Sciatic nerve (tissue), 2 donors: Measurements from ENCODE around the gene ARHGAP10. TPM values are rescaled to one million over a fixed set of nuclear protein-coding genes. Genes with fewer than 3 reads are reported as not detected.

ENCODE experiments used
- ATAC-seq: fragments of 200-7000 bp; cut with Tn5 transposase; one replicate; pipeline ENCODE4 v1.9.1; 2020; ENCODE audit warnings: mild to moderate bottlenecking, moderate library complexity
- DNase-seq: peaks from one replicate; pipeline ENCODE4 v3.0.0-alpha.2; 2020; ENCODE audit warnings: low spot score
- intact Hi-C: fragments of 100-400 bp; cut with DNase I; formaldehyde crosslinking; loops from one replicate; pipeline ENCODE4 v1.14.2; 2022
- total RNA-seq: library from RNA; stranded (reverse); fragmentation: NEBNext Ultra II Directional; extraction: Animal tissue kit (Norgen Biotek cat#: 25700); gene quantifications from one replicate; pipeline ENCODE4 v1.2.1, GENCODE V29; 2021
- donor health status: DM: no; HTN: no; CAD: no.
- donor health status: DM: no; HTN: no; CAD: no.

Gene ARHGAP10
- total RNA-seq, 1 donor from 2014 or later: 89.2 TPM

DNA sequence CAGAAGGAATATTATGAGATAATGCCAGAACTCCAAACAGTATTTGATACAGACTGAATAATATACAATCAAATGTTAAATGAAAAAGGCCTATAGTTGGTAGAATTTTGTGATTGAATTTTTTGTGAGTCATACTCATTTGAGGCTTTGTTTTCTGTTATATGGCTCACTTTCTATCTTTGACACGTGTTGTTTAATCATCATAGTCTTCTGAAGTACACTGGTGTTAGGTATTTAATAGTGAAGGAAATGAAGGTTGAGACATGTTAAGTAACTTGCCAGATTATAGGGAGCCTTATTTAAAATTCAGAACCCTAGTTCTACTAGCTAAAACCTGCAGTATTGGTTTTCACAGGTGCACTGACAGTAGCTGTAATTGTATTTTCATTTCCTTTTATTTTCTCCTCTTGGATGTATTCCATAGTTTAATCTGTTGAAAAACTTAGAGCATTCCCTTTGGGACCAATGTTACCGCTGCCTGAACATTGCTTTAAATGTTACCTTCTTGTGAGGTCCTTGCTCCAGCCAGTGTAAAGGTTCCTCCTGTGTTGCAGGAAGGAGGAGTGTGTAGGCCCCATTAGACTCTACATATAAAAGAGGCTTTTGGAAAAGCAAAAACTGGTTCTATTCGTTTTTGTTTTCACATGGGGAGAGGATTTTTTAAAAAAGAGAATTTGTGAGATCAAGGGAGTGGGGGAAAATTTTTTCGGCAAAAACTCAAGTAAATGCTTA, 224.1 kb downstream of the ARHGAP10 start:
- peak; percentile 88 for ATAC-seq
- intact Hi-C loops: no loop called here

DNA sequence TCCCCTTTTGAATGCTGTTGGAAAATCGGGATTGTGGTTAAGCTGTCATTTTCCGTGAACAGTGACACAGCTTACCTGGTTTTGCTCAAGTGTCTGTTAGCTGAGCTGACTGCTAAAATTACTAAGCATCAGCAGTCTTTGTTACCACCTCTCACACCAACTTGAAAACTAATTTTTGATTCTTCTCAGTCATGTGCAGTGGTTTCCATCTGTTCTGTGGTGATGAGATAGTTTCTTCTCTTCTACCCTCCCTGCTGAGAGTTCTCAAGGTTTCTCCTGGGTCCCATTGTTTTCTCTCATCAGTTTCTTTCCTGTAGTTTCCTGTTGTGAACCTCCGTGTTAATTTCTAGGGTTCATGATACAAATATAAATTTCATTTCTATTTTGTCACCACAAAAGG, 225.6 kb downstream of the ARHGAP10 start:
- intact Hi-C loops: no loop called here
- no peak for ATAC-seq
- no peak for DNase-seq

More for the DNA sequence above, 224.1 kb downstream of the ARHGAP10 start:
- DNase-seq: no peak

DNA sequence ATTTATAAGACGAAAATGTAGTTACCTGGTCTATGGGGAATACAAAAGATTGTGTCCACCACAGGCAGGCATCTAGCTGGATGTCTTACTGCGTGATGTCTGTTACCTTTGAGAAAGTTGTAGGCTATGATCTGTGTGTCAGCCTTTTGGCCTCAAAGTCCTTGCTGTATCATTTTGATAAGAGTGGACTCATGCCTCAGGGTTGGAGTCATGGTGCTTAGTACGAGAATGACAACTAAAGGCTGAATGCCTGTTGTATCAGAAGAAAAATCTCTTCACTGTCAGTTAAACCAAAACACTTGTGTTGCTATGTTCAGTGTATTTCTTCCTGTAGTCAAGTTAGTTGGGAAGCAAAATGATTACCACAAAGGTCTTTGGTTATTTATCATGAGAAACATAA, 226.2 kb downstream of the ARHGAP10 start:
- intact Hi-C loops: no loop called here
- ATAC-seq: no peak
- no peak for DNase-seq

DNA sequence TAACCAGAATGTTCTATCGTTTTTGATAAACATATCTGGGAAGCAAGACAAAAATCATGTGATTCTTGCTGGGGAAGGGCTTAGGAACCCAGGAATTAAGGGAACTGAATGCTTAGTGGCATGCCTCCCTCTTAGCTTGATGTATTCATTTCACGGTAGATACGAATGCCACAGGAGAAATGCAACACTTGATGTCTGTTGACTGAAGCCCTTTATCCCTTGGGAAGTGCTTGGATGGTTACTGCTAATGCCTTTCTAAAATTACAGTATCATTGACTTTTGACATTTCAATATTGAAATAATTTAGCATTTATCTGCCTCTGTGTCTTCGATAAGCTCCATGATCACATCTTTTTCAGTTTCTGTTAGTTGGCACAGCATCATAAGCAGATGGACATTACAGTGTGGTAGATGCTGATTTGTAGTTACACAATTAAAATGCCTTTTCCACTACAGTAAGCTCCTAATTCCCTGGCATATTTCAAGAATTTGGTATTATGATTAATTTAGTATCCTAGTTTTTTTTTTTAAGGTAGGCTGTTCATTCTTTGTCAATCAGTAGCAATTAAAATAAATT, 226.7 kb downstream of the ARHGAP10 start:
- intact Hi-C loops: no loop called here
- no peak for ATAC-seq
- no peak for DNase-seq

DNA sequence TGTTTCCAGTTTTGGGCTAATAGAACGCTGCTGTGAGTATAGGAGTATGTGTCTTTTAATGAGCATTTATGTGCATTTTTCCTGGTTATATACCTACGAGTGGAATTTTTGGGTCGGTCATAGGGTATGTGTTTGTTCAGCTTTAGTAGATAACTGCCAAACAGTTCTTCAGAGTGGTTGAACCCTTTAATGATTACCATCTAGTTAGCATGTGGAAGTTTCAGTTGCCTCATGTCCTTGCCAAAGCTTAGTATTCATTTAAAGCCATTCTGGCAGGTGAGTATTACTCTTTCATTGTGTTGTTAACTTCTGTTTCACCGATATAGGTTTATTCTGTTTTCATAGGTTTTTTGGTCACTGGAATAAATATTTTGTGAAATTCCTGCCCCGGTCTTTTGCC, 229.1 kb downstream of the ARHGAP10 start:
- ATAC-seq (no peak), DNase-seq (no peak)
- intact Hi-C loops: no loop called here

DNA sequence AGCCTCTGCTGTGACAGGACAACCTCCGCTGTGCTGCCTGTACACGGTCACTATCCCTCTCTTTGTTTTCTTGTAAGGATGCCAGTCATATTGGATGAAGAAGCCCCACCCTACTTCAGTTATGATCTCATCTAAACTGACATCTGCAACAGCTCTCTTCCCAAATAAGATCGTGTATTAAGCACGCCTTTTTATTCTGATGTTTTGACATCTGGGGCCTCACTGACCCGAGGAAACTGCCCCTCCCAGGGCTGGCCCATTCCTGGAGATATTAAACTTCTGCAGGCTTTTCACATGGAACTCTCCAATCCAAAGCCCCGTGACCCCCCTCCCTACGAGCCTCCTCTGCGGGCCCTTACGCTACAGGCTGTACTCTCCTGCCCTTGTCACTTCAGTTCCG, 232.0 kb downstream of the ARHGAP10 start:
- ATAC-seq: peak; percentile 81
- intact Hi-C loops: no loop called here

DNA sequence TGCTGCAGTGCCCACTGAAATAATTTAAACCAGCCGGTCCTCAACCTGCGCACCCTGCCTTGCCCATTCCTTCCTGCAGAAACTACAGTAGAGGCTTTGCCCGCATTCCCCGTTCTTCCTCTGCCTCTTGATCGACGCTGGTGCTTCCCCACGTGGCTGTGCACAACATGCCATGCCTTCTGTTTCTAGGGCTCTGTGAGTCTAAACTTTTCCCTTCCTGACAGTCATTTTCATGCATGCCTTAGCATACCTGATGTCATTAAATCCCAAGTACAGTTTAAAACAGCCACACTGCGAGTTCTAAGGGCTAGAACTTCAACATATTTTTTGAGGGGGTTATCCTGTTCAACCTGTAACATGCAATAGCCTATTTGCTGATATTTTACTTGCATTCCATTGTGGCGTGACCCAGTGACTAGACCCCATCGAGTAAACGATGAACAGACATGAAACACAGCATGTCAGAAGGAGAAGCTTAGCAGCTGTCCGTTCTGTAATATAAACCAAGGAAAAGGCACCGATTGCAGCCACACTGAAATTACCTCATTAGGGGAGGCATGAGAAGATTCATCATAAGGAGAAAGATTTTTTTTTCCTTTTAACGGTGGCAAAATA, 232.5 kb downstream of the ARHGAP10 start:
- DNase-seq (no peak), ATAC-seq (peak; percentile 40)
- intact Hi-C loops: no loop called here

More for the DNA sequence above, 232.0 kb downstream of the ARHGAP10 start:
- DNase-seq: peak; percentile 60

DNA sequence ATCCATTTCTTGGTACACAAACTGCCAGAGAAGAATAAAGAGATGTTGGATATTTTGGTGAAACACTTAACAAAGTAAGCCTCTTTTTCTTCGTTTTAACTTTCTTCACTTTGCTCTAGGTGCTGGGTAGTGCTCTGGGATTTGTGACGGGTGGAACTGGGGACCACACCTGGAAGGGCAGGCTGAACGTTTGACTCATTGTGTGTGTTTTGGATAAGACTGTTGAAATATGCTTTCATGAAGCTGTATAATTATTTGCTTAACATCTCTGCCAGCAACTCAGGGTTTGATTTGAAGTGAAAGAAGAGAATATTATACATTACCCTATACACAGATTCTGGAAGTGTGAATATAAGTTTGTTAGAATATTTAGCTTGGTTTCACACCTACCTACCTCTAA, 233.2 kb downstream of the ARHGAP10 start:
- intact Hi-C loops: no loop called here
- ATAC-seq: no peak
- DNase-seq: no peak

DNA sequence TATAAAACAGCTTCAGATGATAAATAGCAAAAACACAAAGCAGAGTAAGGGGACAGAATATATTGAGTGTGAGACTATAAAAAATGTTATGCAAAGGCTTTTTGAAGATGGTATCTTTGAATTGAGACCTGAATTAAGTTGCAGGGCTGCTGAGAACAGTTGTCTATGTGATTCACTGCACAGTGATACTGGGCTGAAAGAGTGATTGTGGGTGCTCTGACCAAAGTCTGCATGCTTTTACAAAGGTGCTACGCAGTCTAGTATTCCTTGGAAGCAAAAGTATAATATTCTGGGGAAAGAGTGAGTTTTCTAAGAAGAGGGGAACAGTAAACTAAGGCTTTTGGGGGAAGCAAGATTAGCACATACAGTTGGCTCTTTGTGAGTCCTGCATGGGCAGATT, 234.0 kb downstream of the ARHGAP10 start:
- no peak for ATAC-seq
- DNase-seq: no peak
- intact Hi-C loops: no loop called here

DNA sequence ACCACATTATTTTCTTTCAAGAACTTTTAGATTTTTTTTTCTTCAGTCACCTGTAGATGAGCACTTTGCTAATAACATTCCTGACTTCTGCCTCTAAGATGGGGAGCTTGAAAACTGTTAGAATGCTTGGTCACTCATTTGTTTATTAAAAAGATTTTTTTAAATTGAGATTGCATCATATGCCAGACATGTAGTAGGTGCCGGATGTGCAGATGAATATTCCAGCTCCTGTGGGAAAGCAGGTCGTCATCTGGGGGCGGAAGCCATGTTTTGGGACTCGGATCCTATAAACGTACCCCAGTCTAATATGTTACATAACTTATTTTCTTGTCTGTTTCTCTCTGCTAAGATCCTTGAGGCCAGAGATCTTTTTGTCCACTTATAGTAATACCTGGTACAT, 236.8 kb downstream of the ARHGAP10 start:
- DNase-seq (no peak), ATAC-seq (no peak)
- intact Hi-C loops: no loop called here

DNA sequence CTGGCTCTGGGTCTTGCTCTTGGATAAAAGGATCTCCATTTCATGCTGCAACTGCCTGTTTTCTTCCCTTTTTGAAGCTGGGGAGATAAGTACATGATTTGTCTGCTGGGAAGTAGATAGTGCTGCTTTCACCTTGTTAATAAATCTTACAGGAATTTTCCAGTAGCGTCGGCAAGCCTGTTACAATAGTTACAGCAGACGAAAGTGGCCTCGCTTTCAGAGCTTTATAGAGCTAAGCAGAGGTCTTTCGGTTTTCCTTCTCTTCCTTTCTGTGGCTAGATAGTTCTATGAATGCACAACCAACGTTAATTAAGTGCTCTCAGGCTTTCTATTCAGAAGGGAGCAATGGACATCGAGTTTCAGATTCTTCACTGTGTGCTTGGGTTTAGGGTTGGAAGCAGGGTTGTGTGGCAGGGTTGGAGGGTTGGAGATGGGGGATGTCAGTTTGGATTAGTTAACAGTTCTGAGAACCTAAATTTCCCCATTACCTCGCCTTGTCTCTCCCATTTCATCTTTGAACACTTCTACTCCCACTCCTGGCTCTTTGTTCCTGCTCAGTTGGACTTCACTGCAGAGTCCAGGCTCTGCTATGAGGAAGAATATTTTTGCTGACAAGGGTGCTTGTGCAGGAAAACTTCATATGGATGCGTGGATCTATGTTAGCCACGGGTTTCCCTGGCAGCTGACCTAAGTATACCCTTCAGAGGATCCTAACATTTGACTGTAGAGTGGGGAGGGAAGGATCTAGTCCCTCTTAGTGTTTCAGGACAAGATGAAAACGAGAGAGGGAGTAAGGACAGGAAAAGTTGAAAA, 237.9 kb downstream of the ARHGAP10 start:
- ATAC-seq (peak; percentile 37), DNase-seq (no peak)
- intact Hi-C loops: no loop called here

DNA sequence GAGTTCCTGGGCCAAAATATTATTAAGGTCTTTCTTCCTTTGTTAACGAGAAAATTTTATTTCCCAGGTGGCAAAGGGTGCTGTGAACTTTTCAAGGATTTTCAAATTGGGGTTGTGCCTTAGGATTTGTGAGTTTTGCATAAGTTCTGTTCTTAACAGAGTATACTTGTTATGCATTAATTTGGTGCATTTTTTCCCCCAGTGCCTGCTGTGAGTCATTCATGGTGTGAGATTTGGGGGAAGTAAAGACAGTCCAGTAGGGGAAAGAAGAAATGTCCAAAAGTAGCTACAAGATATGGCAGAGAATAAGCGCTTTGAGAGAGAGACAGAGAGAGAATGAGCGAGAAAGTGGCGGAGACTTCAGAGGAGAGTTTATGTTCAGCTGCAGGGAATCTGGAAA, 239.2 kb downstream of the ARHGAP10 start:
- intact Hi-C loops: no loop called here
- no peak for DNase-seq

DNA sequence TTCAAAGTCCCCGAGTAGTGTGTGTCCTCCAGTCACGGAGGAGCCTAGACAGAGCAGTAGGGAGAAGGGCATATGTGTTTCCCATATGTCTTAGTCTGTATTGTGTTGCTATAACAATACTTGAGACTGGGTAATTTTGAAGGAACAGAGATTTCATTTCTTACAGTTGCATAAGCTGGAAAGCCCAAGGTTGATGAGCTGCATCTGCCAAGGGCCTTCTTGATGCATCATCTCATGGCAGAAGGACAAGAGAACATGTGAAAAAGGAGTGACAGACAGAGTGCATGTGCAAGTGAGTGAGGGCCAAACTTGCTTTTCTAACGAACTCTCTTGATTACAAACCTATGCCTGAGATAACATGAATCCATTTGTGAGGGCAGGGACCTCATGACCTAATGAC, 243.4 kb downstream of the ARHGAP10 start:
- DNase-seq: no peak
- peak; percentile 26 for ATAC-seq
- intact Hi-C loops: no loop called here

More for the DNA sequence above, 239.2 kb downstream of the ARHGAP10 start:
- ATAC-seq: no peak

DNA sequence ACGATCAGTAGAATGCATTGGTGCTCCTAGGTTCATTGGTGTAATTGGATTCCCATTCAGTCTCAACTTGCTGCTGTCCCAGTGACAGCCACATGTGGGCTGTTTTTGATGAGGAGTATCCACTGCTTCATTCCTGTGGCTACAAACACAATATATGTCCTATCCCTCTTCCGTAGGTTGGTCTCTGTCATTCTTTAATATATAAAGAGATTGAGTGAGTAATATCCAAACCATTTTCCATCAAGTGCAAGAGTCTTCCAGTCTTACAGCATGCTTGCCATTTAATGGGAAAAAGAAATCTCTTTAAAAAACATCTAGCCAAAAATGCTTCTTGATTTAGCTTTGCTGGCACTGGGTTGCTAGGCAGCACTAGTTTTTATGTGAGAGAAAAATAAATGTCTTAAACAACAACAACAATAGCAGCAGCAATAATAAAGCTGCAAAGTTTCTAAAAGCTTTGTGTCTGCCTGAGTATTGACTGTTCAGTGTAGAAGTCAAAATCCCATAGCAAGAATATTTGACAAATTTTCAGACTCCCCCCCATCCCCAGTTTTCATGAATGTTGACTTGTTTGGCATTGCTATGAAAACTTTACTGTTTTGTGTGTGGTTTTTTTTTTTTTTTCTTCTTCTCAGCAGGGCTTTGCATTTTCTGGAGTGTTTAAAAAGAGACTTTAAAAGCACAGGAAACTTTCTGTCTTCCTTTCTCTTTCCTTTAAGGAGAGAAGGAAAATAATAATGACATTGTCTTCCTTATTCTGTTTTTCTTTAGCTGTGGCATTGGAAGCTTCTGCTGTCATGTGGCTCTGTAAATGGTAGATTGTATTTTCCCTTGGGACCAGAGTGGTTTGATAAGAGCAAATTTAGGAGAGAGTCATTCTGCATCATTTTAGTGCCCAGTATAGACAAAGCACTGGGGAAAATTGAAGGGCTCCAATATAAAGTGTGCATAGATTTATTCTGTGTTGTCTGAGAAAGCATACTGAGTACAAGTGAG, 244.3 kb downstream of the ARHGAP10 start:
- ATAC-seq: peak; percentile 10
- intact Hi-C loops: no loop called here

DNA sequence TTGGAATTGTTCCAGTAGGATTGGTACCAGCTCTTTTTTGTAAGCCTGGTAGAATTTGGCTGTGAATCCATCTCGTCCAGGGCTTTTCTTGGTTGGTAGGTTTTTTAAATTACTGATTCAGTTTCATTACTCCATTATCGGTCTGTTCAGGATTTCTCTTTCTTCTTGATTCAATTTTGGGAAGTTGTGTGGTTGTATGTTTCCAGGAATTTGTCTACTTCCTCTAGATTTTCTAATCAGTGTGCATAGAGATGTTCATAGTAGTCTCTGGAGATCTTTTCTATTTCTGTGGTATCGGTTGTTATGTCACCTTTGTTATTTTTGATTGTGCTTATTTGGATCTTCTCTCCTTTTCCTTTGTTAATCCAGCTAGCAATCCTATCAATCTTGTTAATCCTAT, 248.7 kb downstream of the ARHGAP10 start:
- ATAC-seq (no peak), DNase-seq (no peak)
- intact Hi-C loops: no loop called here

More for the DNA sequence above, 244.3 kb downstream of the ARHGAP10 start:
- no peak for DNase-seq

DNA sequence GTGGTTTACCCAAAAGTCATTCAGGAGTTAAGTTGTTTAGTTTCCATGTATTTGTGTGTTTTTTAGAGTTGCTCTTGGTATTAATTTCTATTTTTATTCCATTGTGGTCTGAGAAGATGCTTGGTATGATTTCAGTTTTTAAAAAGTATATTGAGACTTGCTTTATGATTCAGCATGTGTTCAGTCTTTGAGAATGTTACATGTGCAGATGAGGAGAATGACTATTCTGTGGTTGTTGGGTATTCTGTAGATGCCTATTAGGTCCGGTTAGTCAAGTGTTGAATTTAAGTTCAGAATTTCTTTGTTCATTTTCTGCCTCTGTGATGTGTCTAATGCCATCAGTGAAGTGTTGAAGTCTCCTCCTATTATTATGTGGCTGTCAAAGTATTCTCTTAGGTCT, 249.4 kb downstream of the ARHGAP10 start:
- intact Hi-C loops: no loop called here
- no peak for ATAC-seq
- DNase-seq: no peak

DNA sequence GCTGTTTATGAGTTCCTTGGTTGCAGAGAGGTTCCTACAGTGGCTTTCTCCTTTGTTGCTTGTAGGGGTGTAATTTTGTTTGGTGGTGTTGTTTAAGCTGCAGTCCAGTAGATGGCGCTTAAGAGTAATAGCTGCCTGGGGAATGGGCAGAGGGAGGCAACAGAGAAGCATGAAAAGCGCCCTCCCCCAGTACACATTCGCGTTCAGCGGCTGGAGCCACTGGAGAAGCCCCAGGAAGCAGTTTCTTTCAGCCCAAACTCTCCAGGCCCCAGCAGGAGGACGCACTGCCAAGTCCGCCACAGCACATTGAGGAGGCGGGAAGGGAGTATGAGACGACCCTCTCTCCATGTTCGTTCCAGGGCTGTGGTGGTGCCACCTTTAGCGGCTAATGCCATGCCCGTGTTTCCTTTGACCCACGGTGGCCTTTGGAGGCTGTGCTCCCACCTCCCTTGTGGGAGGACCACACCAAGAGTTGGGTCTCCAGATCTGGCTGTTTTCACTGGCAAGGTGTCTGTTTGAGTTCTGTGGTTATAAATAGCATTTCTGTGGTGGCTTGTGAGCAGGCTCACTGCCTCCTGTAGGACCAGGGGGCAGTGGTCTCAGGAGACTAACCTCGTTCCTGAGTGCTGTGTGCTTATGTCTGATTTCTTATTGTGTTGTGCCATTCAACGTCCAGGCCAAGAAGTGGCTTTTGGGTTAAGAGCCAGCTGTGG, 252.3 kb downstream of the ARHGAP10 start:
- ATAC-seq: peak; percentile 49
- intact Hi-C loops: no loop called here
- DNase-seq: no peak

DNA sequence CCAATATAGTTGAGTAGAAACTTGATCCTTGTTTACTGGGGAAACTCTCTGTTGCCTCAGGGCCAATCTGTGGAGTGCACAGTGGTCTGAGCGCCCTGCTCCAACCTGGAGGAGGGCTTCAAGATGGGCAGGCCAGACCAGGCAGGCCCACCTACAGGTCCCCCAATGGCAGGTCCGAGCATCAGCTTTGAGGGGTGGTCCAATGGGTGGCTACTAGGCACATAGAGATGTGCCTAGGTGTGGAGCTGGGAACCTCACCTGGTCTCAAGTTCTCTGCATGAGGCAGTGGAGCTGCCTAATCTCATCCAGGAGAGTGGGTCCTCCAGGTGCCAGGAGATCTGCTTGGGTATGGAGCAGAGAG, 252.9 kb downstream of the ARHGAP10 start:
- ATAC-seq (peak; percentile 16), DNase-seq (no peak)
- intact Hi-C loops: no loop called here
